Transverse colon (tissue), 4 donors: Measurements from ENCODE around the gene METTL9. TPM values are rescaled to one million over a fixed set of nuclear protein-coding genes. Genes with fewer than 3 reads are reported as not detected.
A peak's percentile ranks its signal among the peaks of the same experiment; 100 is the strongest.

Experiments used
- DNase-seq: peaks from one replicate; pipeline ENCODE4 v3.0.0-alpha.2; 2019
- H3K27ac ChIP-seq, 4 donors: fragments of 200-600 bp; sonication (generic); 2 replicates each; pipeline ENCODE4 v1.5.1; 2016 to 2018; ENCODE audit warnings: inconsistent platforms in 4 of 4
- H3K27me3 ChIP-seq: fragments of 200-600 bp; sonication (generic); 2 replicates; pipeline ENCODE4 v1.5.1; 2017; ENCODE audit warnings: inconsistent platforms
- H3K36me3 ChIP-seq, 4 donors: fragments of 200-600 bp; sonication (generic); 2 replicates each; pipeline ENCODE4 v1.5.1; 2017 to 2019; ENCODE audit warnings: inconsistent platforms in 4 of 4
- H3K4me1 ChIP-seq, 4 donors: fragments of 200-600 bp; sonication (generic); 2 replicates each; pipeline ENCODE4 v1.5.1; 2017 to 2020; ENCODE audit warnings: inconsistent platforms in 4 of 4
- H3K4me3 ChIP-seq, 4 donors: fragments of 200-600 bp; sonication (generic); 1 replicate in 1 of 4; 2 replicates in 3 of 4; pipeline versions ENCODE4 v1.5.1 to v1.6.1; 2017 to 2019; ENCODE audit warnings: inconsistent platforms in 4 of 4
- H3K9me3 ChIP-seq, 2 donors: fragments of 200-600 bp; sonication (generic); 2 replicates each; pipeline ENCODE4 v1.5.1; 2017 to 2019; ENCODE audit warnings: inconsistent platforms in 2 of 2
- CTCF ChIP-seq, 5 experiments: fragments of 200-600 bp in 3 of 5; fragments of 450-650 bp in 2 of 5; sonication (generic) in 3 of 5; IDR thresholded peaks; 1 replicate in 2 of 5; 2 replicates in 3 of 5; pipeline ENCODE4 v1.5.1; 2016 to 2017; ENCODE audit warnings: antibody characterized with exemption in 5 of 5, inconsistent platforms in 3 of 5, mild to moderate bottlenecking in 2 of 5, moderate library complexity in 1 of 5
- EP300 ChIP-seq: sonication (generic); formaldehyde crosslinking; IDR thresholded peaks from one replicate; pipeline ENCODE4 v1.6.1; 2017; ENCODE audit warnings: antibody characterized with exemption, low read depth
- POLR2A ChIP-seq: fragments of 450-650 bp; IDR thresholded peaks from one replicate; pipeline ENCODE4 v1.6.1; 2016; ENCODE audit warnings: antibody characterized with exemption, mild to moderate bottlenecking, moderate library complexity
- POLR2AphosphoS5 ChIP-seq, 3 donors: sonication (generic); formaldehyde crosslinking; IDR thresholded peaks; one replicate each; pipeline ENCODE4 v1.6.1; 2016; ENCODE audit warnings: antibody characterized with exemption in 3 of 3
- WGBS, 2 donors: methylation state at CpG; one replicate each; pipeline ENCODE4 v1.1.5; 2018; ENCODE audit warnings: low coverage in 1 of 2; 5-methylcytosine and 5-hydroxymethylcytosine counted together
- in situ Hi-C, 4 donors: fragments of 200-750 bp; cut with MboI; loops; one replicate each; pipeline versions ENCODE4 v1.15.0 to v1.15.1; 2017; ENCODE audit warnings: low sequenced_read_pairs in 3 of 4, low pct_ligation_motif_present in 1 of 4, low pct_unique_long_range_greater_than_20kb in 1 of 4
- intact Hi-C: fragments of 100-400 bp; cut with DNase I; formaldehyde crosslinking; loops from one replicate; pipeline ENCODE4 v1.15.1; 2023; ENCODE audit warnings: low total_unique reads
- total RNA-seq, 4 donors: library from RNA; depleted of rRNA; stranded (reverse); fragments of >200 nt; gene quantifications; one replicate each; pipeline ENCODE4 v1.1.0, GENCODE V29; 2016

The METTL9 gene
- total RNA-seq, 4 donors from 2014 or later = 41.9 to 116 (median 67.5) TPM

- H3K4me3 ChIP-seq = no peak overlapping the region
- DNase-seq = no peak
- H3K4me1 ChIP-seq = peaks cover 0 to 9% (median 4%) of the 10 kb centered on the region in 4 donors
- peaks cover 0 to 5% (median 0%) of the 10 kb centered on the region in 4 donors for H3K36me3 ChIP-seq
- no peaks in the 10 kb centered on the region for H3K9me3 ChIP-seq
- TF ChIP-seq EP300 = no peak
- peak; percentile 65 to 87 (median 81) for TF ChIP-seq CTCF (IDR thresholded peaks at IDR 0.05)
- in situ Hi-C loops (loop anchor here in 1 of 4 donors (5.0 kb wide), 1 partner anchor 45 kb away; no protein-coding TSS in a partner anchor), intact Hi-C loops (no loop called here)
- H3K27me3 ChIP-seq = no peaks in the 10 kb centered on the region
- peak overlapping the region in 2 of 4 donors; percentile 13 to 18 for H3K27ac ChIP-seq
- WGBS, 2 donors = 13% methylated on average over 4 of the region's 4 CpGs
Observed at GRCh38 chr16:21656795-21657768, 57.7 kb downstream of the METTL9 start.

- Histone ChIP-seq H3K4me3 (no peak overlapping the region), H3K27ac (no peak overlapping the region), H3K36me3 (peaks cover 0 to 5% (median 0%) of the 10 kb centered on the region in 4 donors), H3K9me3 (no peaks in the 10 kb centered on the region), H3K4me1 (peaks cover 0 to 14% (median 7%) of the 10 kb centered on the region in 4 donors), H3K27me3 (peaks cover 10% of the 10 kb centered on the region)
- WGBS, 2 donors = 85 to 89% methylated on average over 4 of the region's 4 CpGs
- DNase-seq = no peak
- TF ChIP-seq POLR2AphosphoS5 (IDR thresholded peaks at IDR 0.05) (no peak), CTCF (IDR thresholded peaks at IDR 0.05) (no peak), EP300 (no peak), POLR2A (no peak)
- in situ Hi-C loops (loop anchor here in 1 of 4 donors (5.0 kb wide), 1 partner anchor 43 kb away; no protein-coding TSS in a partner anchor), intact Hi-C loops (no loop called here)
Observed at GRCh38 chr16:21659124-21659523, 59.7 kb downstream of the METTL9 start.

- Histone ChIP-seq H3K36me3 (no peaks in the 10 kb centered on the region), H3K4me3 (peak within 1 kb of the TSS in 2 of 4 donors; percentile 27 to 40), H3K9me3 (no peaks in the 10 kb centered on the region), H3K27ac (no peak within 1 kb of the TSS), H3K4me1 (peaks cover 0 to 8% (median 4%) of the 10 kb centered on the region in 4 donors), H3K27me3 (peaks cover 27% of the 10 kb centered on the region)
- WGBS, 2 donors = 16 to 38% methylated on average over 7 to 39 of the region's 45 CpGs
- DNase-seq = peak; percentile 23
- TF ChIP-seq EP300 = no peak
- no peak for TF ChIP-seq POLR2A
- TF ChIP-seq POLR2AphosphoS5 (IDR thresholded peaks at IDR 0.05) = no peak
- TF ChIP-seq CTCF (IDR thresholded peaks at IDR 0.05) = no peak
- in situ Hi-C loops (no loop called here), intact Hi-C loops (no loop called here)
Observed at GRCh38 chr16:21663889-21664647, 64.7 kb downstream of the METTL9 start, which contains the start of gene OTOA. Gene OTOA, plus strand, starts transcription at chr16:21663968. Its CDS starts 14,547 bp downstream, at chr16:21678515.
